Suprapubic skin (tissue), 4 donors: ENCODE data around the gene HAS3. TPM values are rescaled to one million over a fixed set of nuclear protein-coding genes. Genes with fewer than 3 reads are reported as not detected.
A peak's percentile ranks its signal among the peaks of the same experiment; 100 is the strongest.
"Not testable (repeated sequence)": the region's sequence is repeated elsewhere in the genome, so short reads cannot be mapped to it uniquely, and the experiment has no call there.

Experiments used
- DNase-seq, 2 donors: peaks; one replicate each; pipeline ENCODE4 v3.0.0-alpha.2; 2019; ENCODE audit warnings: low spot score in 2 of 2
- H3K27ac ChIP-seq: fragments of 200-600 bp; sonication (generic); one replicate; pipeline ENCODE4 v1.5.1; 2019
- H3K27me3 ChIP-seq: fragments of 200-600 bp; sonication (generic); one replicate; pipeline ENCODE4 v1.5.1; 2019
- H3K36me3 ChIP-seq: fragments of 200-600 bp; sonication (generic); one replicate; pipeline ENCODE4 v1.5.1; 2019
- H3K4me1 ChIP-seq: fragments of 200-600 bp; sonication (generic); one replicate; pipeline ENCODE4 v1.5.1; 2019
- H3K4me3 ChIP-seq: fragments of 200-600 bp; sonication (generic); one replicate; pipeline ENCODE4 v1.5.1; 2019; ENCODE audit warnings: mild to moderate bottlenecking
- H3K9me3 ChIP-seq: fragments of 200-600 bp; sonication (generic); one replicate; pipeline ENCODE4 v1.5.1; 2019
- EP300 ChIP-seq: sonication (generic); formaldehyde crosslinking; IDR thresholded peaks from one replicate; pipeline ENCODE4 v1.6.1; 2017; ENCODE audit warnings: antibody characterized with exemption
- POLR2A ChIP-seq, 2 donors: fragments of 450-650 bp; IDR thresholded peaks; one replicate each; pipeline ENCODE4 v1.6.1; 2017; ENCODE audit warnings: antibody characterized with exemption in 2 of 2, mild to moderate bottlenecking in 2 of 2, moderate library complexity in 2 of 2
- POLR2AphosphoS5 ChIP-seq, 3 donors: sonication (generic); formaldehyde crosslinking; IDR thresholded peaks; one replicate each; pipeline ENCODE4 v1.6.1; 2017; ENCODE audit warnings: antibody characterized with exemption in 3 of 3
- WGBS: methylation state at CpG from one replicate; pipeline ENCODE4 v1.1.5; 2018; 5-methylcytosine and 5-hydroxymethylcytosine counted together
- total RNA-seq, 4 donors: library from RNA; depleted of rRNA; stranded (reverse); fragments of >200 nt; gene quantifications; one replicate each; pipeline ENCODE4 v1.1.0, GENCODE V29; 2016
- TF ChIP-seq, protein P1 (sequence below), 2 donors: fragments of 200-600 bp in 1 of 2; fragments of 450-650 bp in 1 of 2; sonication (generic) in 1 of 2; IDR thresholded peaks; one replicate each; pipeline ENCODE4 v1.5.1; 2016 to 2019; ENCODE audit warnings: antibody characterized with exemption in 2 of 2, mild to moderate bottlenecking in 1 of 2, moderate library complexity in 1 of 2

HAS3 gene, protein sequence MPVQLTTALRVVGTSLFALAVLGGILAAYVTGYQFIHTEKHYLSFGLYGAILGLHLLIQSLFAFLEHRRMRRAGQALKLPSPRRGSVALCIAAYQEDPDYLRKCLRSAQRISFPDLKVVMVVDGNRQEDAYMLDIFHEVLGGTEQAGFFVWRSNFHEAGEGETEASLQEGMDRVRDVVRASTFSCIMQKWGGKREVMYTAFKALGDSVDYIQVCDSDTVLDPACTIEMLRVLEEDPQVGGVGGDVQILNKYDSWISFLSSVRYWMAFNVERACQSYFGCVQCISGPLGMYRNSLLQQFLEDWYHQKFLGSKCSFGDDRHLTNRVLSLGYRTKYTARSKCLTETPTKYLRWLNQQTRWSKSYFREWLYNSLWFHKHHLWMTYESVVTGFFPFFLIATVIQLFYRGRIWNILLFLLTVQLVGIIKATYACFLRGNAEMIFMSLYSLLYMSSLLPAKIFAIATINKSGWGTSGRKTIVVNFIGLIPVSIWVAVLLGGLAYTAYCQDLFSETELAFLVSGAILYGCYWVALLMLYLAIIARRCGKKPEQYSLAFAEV
- 10 to 100 TPM in 1 of 4 donors, 1 to 10 TPM in 3; 4.4 to 11.3 (median 7.1) TPM for total RNA-seq

DNA sequence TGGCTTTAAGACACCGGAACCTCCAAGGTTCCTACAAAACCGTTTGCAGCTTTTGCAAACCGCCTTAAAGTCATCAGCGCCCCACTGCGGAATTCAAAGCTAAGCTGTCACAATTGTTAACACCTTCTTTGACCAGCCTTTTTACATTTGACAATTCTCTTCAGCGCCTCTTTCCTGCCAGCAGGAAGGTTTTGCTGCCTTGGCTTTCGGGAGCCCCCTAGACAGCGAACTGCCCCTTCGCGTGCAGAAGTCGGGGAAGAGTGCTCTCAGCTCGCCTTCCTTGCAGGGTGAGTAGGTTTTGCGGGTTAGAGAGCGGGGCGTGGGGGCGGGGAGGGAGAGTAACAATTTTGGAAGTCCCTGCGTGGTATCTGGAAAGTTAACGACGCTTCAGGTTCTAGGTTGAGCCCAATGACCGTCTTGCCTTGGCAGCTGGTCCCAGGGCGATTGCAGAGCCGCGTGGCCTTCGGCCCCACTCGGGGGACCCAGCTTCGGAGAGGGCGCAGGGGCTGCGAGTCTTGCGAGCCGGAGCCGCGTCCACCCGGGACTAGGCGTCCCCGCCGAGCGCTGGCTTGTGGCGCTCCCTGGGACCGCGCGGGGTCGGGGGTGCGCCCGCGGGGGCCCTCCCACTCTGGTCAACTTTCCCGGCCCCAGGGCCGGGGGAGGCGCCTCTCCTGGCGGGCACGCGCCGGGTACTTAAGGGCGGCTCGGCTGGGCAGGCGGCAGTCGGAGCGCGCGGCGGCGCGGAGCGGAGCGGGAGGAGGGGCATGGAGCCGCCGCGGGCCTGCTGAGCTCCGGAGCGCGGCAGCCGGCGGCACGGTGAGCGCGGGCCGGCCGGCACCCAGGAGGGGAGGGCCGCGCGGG lies at the start of gene HAS3:
HAS3 (plus strand) TSS at position 153 of the 861 bp plus-strand sequence. CDS start 3,743 bp downstream, outside the sequence.
- Histone ChIP-seq H3K4me1 (peaks cover 36% of the 10 kb centered on the region), H3K27ac (peak within 1 kb of the TSS; percentile 56), H3K9me3 (no peaks in the 10 kb centered on the region), H3K4me3 (peak within 1 kb of the TSS; percentile 78), H3K27me3 (peaks cover 7% of the 10 kb centered on the region), H3K36me3 (peaks cover 14% of the 10 kb centered on the region)
- WGBS, result under 1% methylated on average over 53 of the region's 80 CpGs
- TF ChIP-seq, protein P1, sequence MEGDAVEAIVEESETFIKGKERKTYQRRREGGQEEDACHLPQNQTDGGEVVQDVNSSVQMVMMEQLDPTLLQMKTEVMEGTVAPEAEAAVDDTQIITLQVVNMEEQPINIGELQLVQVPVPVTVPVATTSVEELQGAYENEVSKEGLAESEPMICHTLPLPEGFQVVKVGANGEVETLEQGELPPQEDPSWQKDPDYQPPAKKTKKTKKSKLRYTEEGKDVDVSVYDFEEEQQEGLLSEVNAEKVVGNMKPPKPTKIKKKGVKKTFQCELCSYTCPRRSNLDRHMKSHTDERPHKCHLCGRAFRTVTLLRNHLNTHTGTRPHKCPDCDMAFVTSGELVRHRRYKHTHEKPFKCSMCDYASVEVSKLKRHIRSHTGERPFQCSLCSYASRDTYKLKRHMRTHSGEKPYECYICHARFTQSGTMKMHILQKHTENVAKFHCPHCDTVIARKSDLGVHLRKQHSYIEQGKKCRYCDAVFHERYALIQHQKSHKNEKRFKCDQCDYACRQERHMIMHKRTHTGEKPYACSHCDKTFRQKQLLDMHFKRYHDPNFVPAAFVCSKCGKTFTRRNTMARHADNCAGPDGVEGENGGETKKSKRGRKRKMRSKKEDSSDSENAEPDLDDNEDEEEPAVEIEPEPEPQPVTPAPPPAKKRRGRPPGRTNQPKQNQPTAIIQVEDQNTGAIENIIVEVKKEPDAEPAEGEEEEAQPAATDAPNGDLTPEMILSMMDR (IDR thresholded peaks at IDR 0.05), result no peak
- TF ChIP-seq POLR2AphosphoS5 (IDR thresholded peaks at IDR 0.05) (no peak), EP300 (no peak), POLR2A (IDR thresholded peaks at IDR 0.05) (no peak)
- DNase-seq, result peak in 1 of 2 donors; percentile 62

DNA sequence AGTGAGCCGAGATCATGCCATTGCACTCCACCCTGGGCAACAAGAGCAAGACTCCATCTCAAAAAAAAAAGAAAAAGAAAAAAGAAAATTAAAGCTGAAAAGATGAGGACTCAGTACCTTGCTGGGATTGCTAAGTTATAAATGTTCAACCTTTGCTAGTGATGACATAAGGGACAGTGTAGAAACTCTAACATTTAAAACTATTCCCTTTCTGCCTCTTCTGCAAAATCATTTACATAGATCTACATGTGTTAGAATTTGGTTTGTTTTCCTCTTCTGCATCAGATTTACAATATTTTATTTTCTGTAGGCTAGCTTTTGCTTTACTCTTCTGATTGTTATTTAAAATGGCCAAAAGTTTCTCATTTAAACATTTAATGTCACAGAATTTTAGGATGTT lies 49.5 kb upstream of the HAS3 start:
- Histone ChIP-seq H3K4me1 (peaks cover 8% of the 10 kb centered on the region), H3K27me3 (no peaks in the 10 kb centered on the region), H3K4me3 (no peak overlapping the region), H3K27ac (no peak overlapping the region), H3K36me3 (no peaks in the 10 kb centered on the region), H3K9me3 (no peaks in the 10 kb centered on the region)
- whole genome bisulfite sequencing, result 95% methylated on average over 1 of the region's 1 CpG
- no peak for TF ChIP-seq POLR2AphosphoS5 (IDR thresholded peaks at IDR 0.05)
- TF ChIP-seq, protein P1 (IDR thresholded peaks at IDR 0.05), result no peak
- no peak for TF ChIP-seq POLR2A (IDR thresholded peaks at IDR 0.05)
- no peak for TF ChIP-seq EP300
- no peak for DNase-seq

DNA sequence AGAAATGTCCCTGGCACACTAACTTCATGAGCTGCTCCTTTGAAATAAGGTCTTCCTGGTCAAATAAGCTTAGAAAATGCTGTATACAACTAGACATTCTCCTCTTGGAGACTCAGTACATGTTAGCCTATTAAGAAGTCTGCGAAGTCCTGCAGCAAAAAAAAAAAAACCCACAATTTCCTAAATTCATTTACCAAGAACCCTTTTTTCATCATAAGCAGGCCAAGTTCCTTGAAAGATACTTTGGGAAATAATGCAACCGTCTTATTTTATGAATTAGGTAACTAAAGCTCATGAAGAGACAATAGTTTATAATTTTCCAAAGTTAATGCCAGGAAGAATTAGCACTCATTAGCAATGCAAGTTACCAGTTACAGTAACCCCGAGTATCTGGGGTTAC lies 49.0 kb upstream of the HAS3 start:
- Histone ChIP-seq H3K4me1 (peaks cover 8% of the 10 kb centered on the region), H3K27ac (no peak overlapping the region), H3K36me3 (no peaks in the 10 kb centered on the region), H3K27me3 (no peaks in the 10 kb centered on the region), H3K4me3 (no peak overlapping the region), H3K9me3 (no peaks in the 10 kb centered on the region)
- no peak for TF ChIP-seq EP300
- TF ChIP-seq POLR2AphosphoS5 (IDR thresholded peaks at IDR 0.05), result no peak
- TF ChIP-seq, protein P1 (IDR thresholded peaks at IDR 0.05), result no peak
- TF ChIP-seq POLR2A (IDR thresholded peaks at IDR 0.05), result no peak
- 57% methylated on average over 3 of the region's 3 CpGs for WGBS
- no peak for DNase-seq

DNA sequence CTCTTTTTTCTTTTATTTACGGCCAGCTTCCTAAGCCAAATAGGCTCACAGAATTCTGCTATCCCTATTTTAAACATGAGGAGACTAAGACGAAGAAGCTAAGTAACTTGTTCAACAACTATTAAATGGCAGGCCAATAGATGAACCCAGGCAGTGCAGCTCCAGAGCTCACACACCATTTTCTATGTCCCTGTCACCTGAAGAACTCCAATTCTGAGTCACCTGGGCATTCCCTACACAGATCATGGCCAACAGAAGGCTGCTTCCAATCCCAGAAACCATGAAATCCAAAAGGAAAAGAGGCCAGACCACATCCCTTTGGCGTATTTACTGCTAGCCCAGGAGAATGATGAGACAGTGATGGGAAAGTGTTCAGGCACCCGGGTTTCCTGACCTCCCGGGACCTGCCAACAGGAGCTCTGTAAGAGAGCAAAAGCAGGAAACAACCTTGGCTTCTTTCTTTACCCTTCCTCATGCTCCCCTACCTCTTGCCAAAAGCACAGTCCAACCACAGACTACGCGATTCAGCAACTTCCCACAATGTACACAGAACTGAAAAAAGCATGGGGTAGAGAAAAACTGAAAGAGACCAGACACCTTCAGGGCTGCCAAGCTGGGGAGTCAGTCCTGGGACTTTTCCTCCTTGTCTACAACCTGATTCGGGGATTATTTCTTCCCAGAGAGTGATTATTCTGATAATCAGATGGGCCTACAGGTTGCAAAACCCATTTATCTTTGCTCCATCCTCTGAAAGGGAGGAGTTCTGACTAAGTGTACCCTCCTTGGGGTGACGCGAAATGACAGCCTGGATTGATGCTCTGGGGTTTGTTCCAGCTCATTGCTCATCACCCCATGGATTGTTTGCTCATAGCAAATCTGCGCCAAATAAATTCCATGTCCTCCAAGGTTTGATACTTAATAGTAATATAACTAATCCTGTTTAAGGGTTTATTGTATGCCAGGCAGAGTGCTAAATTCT lies 47.8 kb upstream of the HAS3 start:
- no peak for DNase-seq
- 37% methylated on average over 11 of the region's 11 CpGs for WGBS
- Histone ChIP-seq H3K4me3 (no peak overlapping the region), H3K4me1 (peaks cover 8% of the 10 kb centered on the region), H3K27ac (peak overlapping the region; percentile 43), H3K36me3 (no peaks in the 10 kb centered on the region), H3K9me3 (no peaks in the 10 kb centered on the region), H3K27me3 (no peaks in the 10 kb centered on the region)
- TF ChIP-seq, protein P1 (IDR thresholded peaks at IDR 0.05), result no peak
- TF ChIP-seq EP300, result no peak
- no peak for TF ChIP-seq POLR2A (IDR thresholded peaks at IDR 0.05)
- no peak for TF ChIP-seq POLR2AphosphoS5 (IDR thresholded peaks at IDR 0.05)

DNA sequence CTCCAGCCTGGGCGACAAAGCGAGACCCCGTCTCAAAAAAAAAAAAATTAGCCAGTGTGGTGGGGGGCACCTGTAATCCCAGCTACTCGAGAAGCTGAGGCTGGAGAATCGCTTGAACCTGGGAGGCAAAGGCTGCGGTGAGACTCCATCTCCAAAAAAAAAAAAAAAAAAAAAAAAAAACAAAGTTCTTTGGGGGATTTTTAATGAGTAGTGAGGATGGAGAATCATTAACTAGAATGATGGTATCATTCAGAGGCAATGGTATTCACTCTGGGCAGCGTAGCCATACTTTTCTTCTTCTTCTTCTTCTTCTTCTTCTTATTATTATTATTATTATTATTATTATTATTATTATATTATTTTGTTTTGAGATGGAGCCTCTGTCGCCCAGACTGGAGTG lies 42.0 kb upstream of the HAS3 start:
- whole genome bisulfite sequencing, result 98% methylated on average over 8 of the region's 8 CpGs
- H3K27ac ChIP-seq, H3K36me3 ChIP-seq, H3K9me3 ChIP-seq, H3K27me3 ChIP-seq, H3K4me3 ChIP-seq, H3K4me1 ChIP-seq, DNase-seq: not testable (repeated sequence)
